Measurements from ENCODE around the gene DYNLT1. TPM values are rescaled to one million over a fixed set of nuclear protein-coding genes. Genes with fewer than 3 reads are reported as not detected.

Gene DYNLT1
- total and polyA plus RNA-seq, 12 donors = 72.4 to 264 (median 126) TPM

GRCh38 chr6:158611541-158612370, 32.8 kb downstream of the DYNLT1 start:
- intact Hi-C loops (cut with DNase I) = no loop called here
- Histone ChIP-seq H3K4me3 (no peak overlapping the region), H3K4me1 (replicated peaks in 1 of 2) (peaks cover 0 to 6% of the 10 kb centered on the region in 2 donors), H3K27me3 (no peaks in the 10 kb centered on the region), H3K36me3 (replicated peaks in 1 of 2) (peaks cover 0 to 33% of the 10 kb centered on the region in 2 donors), H3K27ac (no peak overlapping the region), H3K9me3 (replicated peaks in 1 of 3) (no peaks in the 10 kb centered on the region)
- DNase-seq = peak in 1 of 7 donors; percentile 43
- TF ChIP-seq CTCF (IDR thresholded peaks at IDR 0.05) = no peak
- no peak for TF ChIP-seq POLR2A (IDR thresholded peaks at IDR 0.05)
- WGBS, 4 donors = 79 to 85% (median 84%) methylated on average over 14 of the region's 14 CpGs

GRCh38 chr6:158611039-158611438, 33.5 kb downstream of the DYNLT1 start:
- 77 to 84% (median 81%) methylated on average over 3 of the region's 3 CpGs for WGBS, 4 donors
- H3K27me3 ChIP-seq = no peaks in the 10 kb centered on the region
- DNase-seq = no peak
- peaks cover 0 to 6% of the 10 kb centered on the region in 2 donors for H3K4me1 ChIP-seq (replicated peaks in 1 of 2)
- intact Hi-C loops (cut with DNase I) = no loop called here
- peaks cover 0 to 35% of the 10 kb centered on the region in 2 donors for H3K36me3 ChIP-seq (replicated peaks in 1 of 2)
- H3K9me3 ChIP-seq (replicated peaks in 1 of 3) = no peaks in the 10 kb centered on the region
- TF ChIP-seq POLR2A (IDR thresholded peaks at IDR 0.05) (no peak), CTCF (IDR thresholded peaks at IDR 0.05) (no peak)
- H3K27ac ChIP-seq = no peak overlapping the region
- H3K4me3 ChIP-seq = no peak overlapping the region

GRCh38 chr6:158610319-158610968, 34.1 kb downstream of the DYNLT1 start:
- intact Hi-C loops (cut with DNase I) = no loop called here
- H3K27ac ChIP-seq = no peak overlapping the region
- H3K9me3 ChIP-seq (replicated peaks in 1 of 3) = no peaks in the 10 kb centered on the region
- peak in 3 of 7 donors; percentile 21 to 42 (median 35) for DNase-seq
- no peak overlapping the region for H3K4me3 ChIP-seq
- H3K4me1 ChIP-seq (replicated peaks in 1 of 2) = peaks cover 0 to 6% of the 10 kb centered on the region in 2 donors
- H3K36me3 ChIP-seq (replicated peaks in 1 of 2) = peaks cover 0 to 41% of the 10 kb centered on the region in 2 donors
- no peak for TF ChIP-seq CTCF (IDR thresholded peaks at IDR 0.05)
- TF ChIP-seq POLR2A (IDR thresholded peaks at IDR 0.05) = no peak
- 69 to 81% (median 72%) methylated on average over 5 to 9 of the region's 9 CpGs for WGBS, 4 donors
- H3K27me3 ChIP-seq = no peaks in the 10 kb centered on the region

- Histone ChIP-seq H3K27me3 (no peaks in the 10 kb centered on the region), H3K27ac (no peak overlapping the region), H3K4me3 (no peak overlapping the region), H3K36me3 (replicated peaks in 1 of 2) (peaks cover 0 to 42% of the 10 kb centered on the region in 2 donors), H3K4me1 (replicated peaks in 1 of 2) (peaks cover 0 to 6% of the 10 kb centered on the region in 2 donors), H3K9me3 (replicated peaks in 1 of 3) (no peaks in the 10 kb centered on the region)
- TF ChIP-seq CTCF (IDR thresholded peaks at IDR 0.05) (no peak), POLR2A (IDR thresholded peaks at IDR 0.05) (no peak)
- peak in 1 of 7 donors; percentile 41 for DNase-seq
- WGBS, 4 donors = 89 to 95% (median 93%) methylated on average over 9 to 13 of the region's 13 CpGs
- intact Hi-C loops (cut with DNase I) = loop anchor here in 1 of 2 donors (10.0 kb wide), 1 partner anchor 385 kb away; no protein-coding TSS in a partner anchor
Observed at GRCh38 chr6:158609455-158610155, 34.9 kb downstream of the DYNLT1 start.

Measured in adrenal gland (tissue), 12 donors.